ENCODE data around the gene TTR.

The TTR gene

DNA sequence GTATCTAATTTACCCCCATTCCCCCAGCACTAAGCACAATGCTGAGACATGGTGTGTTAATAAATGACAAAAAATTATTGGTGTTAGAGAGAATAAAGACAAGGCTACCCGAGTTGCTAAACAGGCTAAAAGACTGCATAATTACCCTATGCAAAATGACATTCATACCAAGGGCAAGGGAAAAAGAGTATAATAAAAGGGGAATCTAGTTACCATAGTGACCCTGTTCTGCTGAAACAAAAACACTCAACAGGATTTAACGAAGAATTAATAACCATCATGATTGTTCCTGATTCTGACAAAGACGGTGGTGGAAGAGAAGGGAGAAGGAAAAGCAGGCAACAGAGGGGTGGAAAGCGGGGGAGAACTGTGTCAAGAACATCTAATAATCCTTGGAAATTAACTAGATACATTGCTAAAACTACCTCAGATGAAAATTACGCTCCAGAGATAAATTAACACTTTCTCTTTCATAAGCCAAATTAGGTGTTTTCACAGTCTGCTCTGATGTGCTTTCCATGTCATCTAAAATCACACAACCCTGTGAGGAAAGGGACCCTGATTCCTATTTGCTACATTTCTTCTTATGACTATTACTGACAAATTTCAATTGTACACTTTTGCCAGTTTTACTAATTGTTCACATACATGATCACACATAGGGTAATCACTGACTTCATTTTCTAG lies 25.5 kb downstream of the TTR start:
- no peak for DNase-seq (ENCODE audit: low read depth)

DNA sequence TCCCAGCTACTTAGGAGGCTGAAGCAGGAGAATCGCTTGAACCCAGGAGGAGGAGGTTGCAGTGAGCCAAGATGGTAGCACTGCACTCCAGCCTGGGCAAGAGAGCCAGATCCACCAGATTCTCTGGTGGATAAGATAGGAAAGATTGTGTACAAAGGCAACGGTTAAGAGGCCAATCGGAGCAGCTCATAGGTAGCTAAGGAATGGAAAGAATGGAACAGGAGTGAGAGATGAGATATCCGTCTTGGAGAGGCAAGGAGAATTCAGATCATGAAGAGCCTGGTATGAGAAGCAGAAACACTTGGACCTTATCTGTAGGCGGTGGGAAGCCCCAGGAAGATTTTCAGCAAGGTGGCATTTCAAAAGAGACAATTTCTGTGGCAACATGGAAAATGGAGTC lies 27.1 kb downstream of the TTR start:
- DNase-seq (ENCODE audit: low read depth) = no peak

DNA sequence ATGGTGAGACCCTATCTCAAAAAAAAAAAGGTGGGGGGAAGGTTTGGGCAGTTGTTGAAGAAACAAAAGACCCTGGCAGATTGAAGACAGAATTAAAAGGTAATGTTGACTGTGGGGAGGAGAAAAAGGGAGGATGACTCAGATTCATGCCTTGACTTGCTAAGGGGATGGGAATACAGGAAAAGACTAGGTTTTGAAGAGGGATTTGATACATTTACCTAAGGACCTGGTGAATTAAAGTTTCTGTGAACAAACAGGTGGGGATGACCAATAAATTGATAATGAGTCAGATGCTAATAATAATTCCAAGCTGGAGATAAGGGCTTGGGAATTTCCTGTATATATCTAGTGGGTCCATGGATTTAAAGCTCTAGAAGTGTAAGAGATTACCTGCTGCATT lies 27.6 kb downstream of the TTR start:
- no peak for DNase-seq (ENCODE audit: low read depth)

DNA sequence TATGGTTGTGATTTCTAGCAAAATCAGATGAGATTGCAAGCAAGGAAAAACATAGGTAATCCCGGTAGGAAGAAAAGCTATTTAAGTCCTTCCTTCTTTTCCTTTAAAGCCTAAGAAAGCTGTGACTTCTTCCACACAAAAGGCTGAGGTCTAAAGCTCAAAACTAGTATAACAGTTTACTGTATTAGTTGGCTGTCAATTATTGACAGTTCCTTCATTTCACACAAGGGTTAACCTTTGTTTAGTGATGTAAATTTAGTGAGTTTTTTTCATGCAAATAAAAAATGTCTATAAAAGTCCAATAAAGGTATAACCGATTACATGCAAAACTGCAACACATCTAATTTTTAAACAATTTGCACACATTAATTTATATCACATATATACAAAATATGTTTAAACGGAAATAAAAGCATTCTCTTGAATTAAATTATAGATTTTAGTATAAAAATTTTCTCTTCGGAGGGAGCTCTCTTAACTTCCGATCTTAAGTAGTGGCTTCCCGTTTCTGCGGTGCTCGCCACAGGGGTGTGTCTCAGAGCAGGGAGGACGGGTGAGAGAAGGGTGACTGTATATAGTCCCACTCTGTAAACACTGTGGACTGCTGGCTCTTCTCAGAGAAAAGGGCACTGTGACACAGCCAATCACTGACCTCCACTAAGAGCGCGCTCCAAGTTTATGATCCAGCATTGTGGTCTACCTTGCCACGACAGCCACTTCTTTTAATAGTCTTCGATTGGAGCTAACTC lies 33.4 kb downstream of the TTR start:
- no peak for DNase-seq (ENCODE audit: low read depth)

DNA sequence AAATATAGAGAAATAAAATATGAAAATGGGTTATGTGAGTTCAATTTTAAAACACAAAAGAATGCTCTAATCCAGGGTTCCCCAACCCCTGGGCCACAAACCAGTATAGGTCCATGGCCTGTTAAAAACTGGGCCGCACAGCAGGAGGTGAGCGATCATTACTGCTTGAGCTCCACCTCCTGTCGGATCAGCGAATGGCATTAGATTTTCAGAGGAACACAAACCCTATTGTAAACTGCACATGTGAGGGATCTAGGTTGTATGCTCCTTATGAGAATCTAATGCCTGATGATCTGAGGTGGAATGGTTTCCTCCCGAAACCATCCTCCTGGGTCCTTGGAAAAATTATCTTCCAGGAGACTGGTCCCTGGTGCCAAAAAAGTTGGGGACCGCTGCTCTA lies 34.7 kb downstream of the TTR start:
- DNase-seq (ENCODE audit: low read depth) = no peak

DNA sequence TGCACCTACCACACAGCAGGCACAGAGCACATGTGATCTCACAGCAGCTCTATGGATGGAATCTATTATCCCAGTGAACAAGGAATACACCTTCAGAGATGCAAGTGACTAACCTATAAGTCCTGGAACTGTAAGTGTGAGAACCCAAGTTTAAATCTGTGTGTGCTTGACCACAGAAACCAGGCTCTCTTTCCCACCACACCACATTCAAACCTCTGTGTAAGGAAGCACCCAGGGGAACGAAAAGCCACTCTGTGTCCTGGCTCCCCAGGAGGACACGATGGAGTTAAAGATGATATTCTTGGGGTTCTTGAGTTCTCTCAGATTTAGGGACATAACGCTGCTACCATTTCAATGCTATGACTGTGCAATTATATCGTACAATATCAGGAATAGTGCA lies 38.9 kb downstream of the TTR start:
- no peak for DNase-seq (ENCODE audit: low read depth)

DNA sequence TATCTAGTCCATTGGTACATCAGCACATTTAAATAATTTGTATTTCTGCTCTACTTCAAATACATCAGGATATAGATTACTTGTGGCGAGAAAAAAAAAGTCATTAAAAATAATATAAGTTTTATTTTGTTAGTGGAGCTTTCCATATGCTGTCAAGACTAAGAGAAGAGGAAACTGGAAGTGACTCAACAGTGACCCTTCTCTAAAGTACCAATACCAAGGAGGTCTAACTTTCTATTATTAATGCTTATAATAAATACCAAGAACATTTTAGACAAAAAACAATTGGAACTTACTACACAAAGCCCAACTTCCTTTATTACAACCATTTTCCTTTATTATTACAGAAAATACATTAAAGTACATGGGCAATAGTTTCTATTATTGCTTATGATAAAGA lies 39.8 kb downstream of the TTR start:
- DNase-seq (ENCODE audit: low read depth) = no peak

DNA sequence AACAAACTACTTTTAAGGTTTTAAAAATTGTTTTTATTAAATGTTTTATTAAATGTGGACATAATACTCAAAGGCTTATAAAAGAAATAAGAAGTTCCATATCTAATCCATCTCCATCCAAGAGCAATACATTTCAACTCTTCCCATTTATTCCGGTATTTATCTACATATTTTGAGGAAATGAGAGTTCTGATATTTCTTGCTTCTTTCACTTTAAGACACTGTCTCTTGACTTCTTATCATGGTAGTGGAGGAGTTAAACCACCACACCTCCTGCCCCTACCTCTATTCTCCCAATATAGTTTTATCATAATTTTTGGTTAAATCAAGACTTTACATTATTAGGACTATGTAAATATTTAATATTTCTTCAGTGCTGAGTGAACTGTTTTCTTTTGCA lies 40.7 kb downstream of the TTR start:
- DNase-seq (ENCODE audit: low read depth) = no peak

DNA sequence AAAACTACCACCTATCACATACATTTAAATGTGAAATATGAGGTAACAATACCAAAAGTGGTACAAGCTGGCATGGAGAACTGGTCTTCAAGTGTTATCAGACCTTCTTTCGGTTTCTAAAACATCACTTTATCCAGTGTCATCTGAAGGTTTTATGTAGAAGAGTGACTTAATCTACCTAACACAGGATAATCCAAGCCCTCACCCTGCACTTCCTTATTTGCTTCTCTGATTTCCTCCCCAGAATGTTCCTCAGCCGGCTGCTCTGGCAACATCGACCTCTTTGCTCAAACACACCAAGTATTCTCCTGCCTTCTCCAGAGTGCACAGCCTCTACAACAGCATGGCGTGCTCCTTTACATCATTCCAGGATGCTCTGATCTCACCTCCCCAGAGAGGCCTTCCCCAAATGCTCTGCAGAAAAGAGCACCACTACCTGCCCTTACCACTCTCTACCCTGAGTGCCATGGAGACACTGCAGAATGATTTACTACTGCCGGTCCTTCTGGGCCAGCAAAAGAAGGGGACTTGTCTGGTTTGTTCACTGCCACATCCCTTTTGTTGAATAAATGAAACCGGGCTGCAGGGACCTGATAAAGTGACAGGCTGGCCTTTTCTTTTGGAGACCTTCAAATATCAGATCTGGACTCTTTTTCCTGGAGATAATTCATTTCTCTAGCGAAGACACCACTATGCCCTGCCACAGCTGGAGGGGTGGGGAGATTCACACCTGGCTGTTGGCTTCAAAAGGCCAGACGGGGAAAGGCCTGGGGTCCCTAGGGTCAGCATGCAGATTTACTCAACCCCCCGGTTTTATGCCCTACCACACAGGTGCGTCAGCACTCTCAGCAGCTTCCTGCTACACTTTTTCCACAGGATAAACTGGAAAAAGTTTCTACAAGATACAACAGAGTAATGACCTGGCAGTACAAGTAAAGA lies 42.0 kb downstream of the TTR start:
- DNase-seq (ENCODE audit: low read depth) = no peak

DNA sequence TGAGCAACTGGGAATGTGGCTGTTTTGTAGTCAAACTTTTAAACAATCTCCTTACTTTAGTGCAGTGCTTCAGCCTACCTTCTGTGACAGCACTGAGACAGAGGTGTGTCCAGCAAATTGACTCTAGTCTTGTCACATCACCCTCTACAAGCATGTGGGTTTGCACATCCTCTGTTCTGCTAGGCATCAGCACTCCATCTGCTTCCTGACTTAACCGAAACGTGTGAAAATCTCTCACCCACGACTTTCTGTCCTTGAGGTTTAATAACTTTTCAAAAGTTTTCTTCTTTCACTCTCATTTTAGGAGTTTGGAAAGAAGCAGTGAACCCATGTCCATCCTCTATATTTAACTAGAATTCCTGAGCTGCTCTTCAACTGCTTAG lies 42.6 kb downstream of the TTR start:
- no peak for DNase-seq (ENCODE audit: low read depth)

DNA sequence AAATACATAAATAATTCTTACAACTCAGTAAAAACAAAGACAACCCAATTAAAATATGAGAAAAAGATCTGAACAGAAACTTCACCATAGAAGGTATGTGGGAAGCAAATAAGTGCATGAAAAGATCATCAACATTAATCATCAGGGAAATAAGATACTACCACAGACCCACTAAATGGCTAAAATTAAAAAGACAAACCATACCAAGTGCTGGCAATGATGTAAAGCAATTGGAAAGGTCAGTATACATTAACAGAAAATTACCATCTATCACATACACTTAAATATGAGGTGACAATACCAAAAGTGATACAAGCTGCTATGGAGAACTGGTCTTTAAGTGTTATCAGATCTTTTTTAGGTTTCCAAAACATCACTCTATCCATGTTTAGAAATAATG lies 44.7 kb downstream of the TTR start:
- no peak for DNase-seq (ENCODE audit: low read depth)

DNA sequence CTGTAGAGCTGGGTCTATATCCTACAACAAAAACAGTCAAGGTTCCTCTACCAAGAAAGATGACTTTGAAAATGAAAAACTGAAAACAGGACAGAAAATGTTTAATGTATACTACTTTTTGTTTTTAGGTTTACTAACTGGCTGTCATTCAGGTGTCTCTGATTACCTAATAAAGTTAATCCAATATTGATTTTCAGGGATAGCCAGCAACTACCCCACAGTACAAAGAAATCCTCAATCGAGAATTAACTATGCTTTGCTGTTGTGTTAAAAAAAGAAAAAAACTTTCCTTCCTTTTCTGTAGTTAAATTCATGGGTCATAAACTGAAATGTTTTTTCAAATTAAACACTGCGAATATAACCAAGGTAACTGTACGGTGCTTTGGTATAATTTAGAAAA lies 45.8 kb downstream of the TTR start:
- DNase-seq (ENCODE audit: low read depth) = no peak

DNA sequence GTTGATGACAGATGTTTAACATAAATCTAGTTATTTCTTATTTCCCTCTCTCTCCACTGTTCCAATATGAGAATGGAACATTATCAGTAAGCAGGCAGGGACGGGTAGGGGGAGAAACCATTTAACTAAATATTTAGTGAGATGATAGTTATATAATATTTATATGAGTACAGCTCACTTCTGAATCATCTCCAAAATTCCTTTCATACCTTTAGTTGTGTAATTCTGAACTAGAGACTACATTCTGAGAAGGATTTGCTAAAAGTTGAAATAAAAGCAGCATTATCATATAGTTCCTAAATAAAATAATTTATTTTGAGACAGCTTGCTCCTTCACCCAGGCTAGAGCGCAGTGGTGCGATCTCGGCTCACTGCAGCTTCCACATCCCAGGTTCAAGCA lies 51.3 kb downstream of the TTR start:
- no peak for DNase-seq (ENCODE audit: low read depth)

DNA sequence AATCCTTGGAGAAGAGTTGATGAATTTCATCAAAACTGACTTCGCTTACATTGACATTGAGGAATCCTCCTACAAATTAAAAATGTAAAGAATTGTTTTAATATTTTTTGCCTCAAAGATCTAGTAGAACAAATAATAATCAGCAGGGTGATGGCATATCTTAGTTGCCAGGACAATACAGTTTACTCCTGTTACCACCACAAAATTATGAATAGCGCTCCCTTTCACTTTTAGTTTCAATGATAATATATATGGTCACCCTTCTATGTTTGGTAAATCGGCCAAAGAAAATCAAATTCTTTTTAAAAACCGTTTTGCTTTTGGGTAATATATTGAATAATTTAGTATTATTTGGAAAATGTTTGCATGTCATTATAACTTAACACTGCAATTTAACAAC lies 53.7 kb downstream of the TTR start:
- DNase-seq (ENCODE audit: low read depth) = no peak

DNA sequence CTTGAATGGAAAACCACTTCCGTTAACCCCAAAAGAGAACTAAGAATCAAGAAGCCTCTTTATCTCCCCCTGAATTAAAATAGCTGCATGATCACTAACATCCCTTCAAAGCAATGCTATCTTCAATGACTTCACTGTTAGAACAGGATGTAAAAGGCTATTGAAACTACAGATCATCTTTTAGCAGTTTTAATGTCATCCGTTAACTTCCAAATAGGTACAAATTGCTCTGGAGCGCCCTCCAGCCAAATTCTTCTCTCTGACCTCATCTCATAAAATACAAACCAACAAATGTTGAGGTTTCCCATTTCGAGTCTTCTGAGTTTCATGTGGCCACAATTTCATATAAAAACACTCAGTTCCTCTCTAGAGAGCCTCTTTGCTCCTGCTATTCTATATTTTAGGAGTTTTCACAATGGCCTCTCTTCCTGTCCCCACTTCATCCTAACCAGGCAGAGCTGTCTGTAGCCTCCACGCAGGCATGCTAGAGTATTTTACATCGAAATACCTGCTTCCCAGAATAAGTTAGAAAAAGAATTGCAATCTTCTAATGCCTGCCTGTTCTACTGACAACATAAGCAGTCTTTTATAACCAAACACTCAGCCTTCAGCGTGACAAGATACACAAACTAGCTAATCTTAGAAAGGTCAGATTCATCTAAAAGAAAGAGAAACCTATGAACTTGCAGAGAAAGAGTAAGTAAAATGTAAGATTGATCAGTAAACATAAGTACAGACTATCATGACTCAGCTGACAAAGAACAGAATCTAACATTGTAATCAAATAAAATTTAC lies 54.9 kb downstream of the TTR start:
- DNase-seq (ENCODE audit: low read depth) = no peak

DNA sequence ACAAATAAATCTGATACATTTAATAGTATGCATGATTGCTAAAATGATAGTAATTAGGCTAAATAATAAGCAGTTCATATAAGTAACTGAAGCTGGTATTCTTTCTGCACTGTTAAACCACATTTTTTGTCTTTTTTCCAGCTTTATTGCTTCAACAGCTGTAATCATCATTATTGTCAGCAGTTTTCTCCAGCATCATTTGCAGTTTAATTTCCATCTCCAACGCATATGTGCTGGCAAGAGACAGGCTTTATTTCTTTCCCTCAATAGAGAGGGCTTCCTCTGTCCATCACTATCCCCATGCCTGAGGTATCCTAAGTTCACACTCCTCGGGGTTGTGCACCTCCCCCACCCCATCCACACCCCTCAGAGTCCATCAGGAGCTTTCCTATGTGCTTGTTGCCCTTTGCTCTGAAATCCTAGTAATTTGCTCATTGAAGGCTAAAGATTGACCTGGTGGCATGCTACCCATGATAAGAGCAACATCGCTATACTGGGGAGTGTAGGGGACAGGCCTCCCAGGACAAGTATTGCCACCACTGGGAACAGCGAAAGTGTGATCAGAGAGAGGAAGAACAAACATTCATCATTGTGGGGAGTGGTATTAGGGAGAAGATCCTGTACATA lies 55.6 kb downstream of the TTR start:
- no peak for DNase-seq (ENCODE audit: low read depth)

Measured in activated T-cell treated with anti-CD3 and anti-CD28 coated beads for 24 hours (primary cell).